K562 (cell line): ENCODE data around the gene FAM186B. TPM values are rescaled to one million over a fixed set of nuclear protein-coding genes. Genes with fewer than 3 reads are reported as not detected.
A peak's percentile ranks its signal among the peaks of the same experiment; 100 is the strongest.

Experiments used
- ASH1L ChIP-seq: fragments of 450-650 bp; IDR thresholded peaks from 2 replicates; pipeline ENCODE4 v1.6.1; 2018; ENCODE audit warnings: borderline replicate concordance, mild to moderate bottlenecking, low read depth; ENCODE audit not compliant: partially characterized antibody
- BACH1 ChIP-seq: fragments of 200-800 bp; sonication (Bioruptor generic); IDR thresholded peaks from 2 replicates; pipeline ENCODE4 v1.6.1; 2016; ENCODE audit warnings: missing genetic modification characterization, missing compliant biosample characterization
- BMI1 ChIP-seq: fragments of 150-350 bp; IDR thresholded peaks from 2 replicates; pipeline ENCODE4 v1.6.1; 2014; ENCODE audit warnings: low read length
- BRF2 ChIP-seq: IDR thresholded peaks from 3 replicates; pipeline ENCODE4 v1.6.1; 2011; ENCODE audit warnings: borderline replicate concordance, mild to moderate bottlenecking; ENCODE audit not compliant: insufficient read length, insufficient read depth
- EHMT2 ChIP-seq: fragments of 450-650 bp; IDR thresholded peaks from 2 replicates; pipeline ENCODE4 v1.6.1; 2018; ENCODE audit warnings: antibody characterized with exemption
- FOSL1 ChIP-seq: fragments of 200-800 bp; sonication (Bioruptor generic); conservative IDR thresholded peaks from 2 replicates; pipeline ENCODE4 v1.6.1; 2016; ENCODE audit warnings: missing genetic modification characterization, missing compliant biosample characterization
- HIVEP1 ChIP-seq: fragments of 250-450 bp; sonication (Bioruptor Pico); IDR thresholded peaks from 2 replicates; pipeline ENCODE4 v1.4.0; 2020; ENCODE audit warnings: mild to moderate bottlenecking
- HMBOX1 ChIP-seq: sonication (generic); IDR thresholded peaks from 2 replicates; pipeline ENCODE4 v1.6.1; 2016
- IRF9 ChIP-seq: fragments of 450-650 bp; IDR thresholded peaks from 2 replicates; pipeline ENCODE4 v1.6.1; 2016; ENCODE audit warnings: missing biosample characterization, missing genetic modification characterization
- L3MBTL2 ChIP-seq: fragments of 450-650 bp; IDR thresholded peaks from 2 replicates; pipeline ENCODE4 v1.6.1; 2016; ENCODE audit warnings: mild to moderate bottlenecking, moderate library complexity
- NCOA1 ChIP-seq: fragments of 450-650 bp; IDR thresholded peaks from 2 replicates; pipeline ENCODE4 v1.6.1; 2016; ENCODE audit warnings: low read depth
- POLR2AphosphoS2 ChIP-seq: IDR thresholded peaks from 2 replicates; pipeline ENCODE4 v1.6.1; 2012; ENCODE audit warnings: low read length, improper control_type of control experiment
- SFPQ ChIP-seq: fragments of 200-400 bp; formaldehyde crosslinking; IDR thresholded peaks from 2 replicates; pipeline ENCODE4 v1.6.1; 2017; ENCODE audit warnings: mild to moderate bottlenecking, low read depth, low read length, moderate library complexity
- SRSF7 ChIP-seq: fragments of 200-400 bp; formaldehyde crosslinking; optimal IDR thresholded peaks from 2 replicates; pipeline ENCODE3; 2017; ENCODE audit warnings: mild to moderate bottlenecking, low read depth, low read length
- TRIM24 ChIP-seq, 2 experiments: fragments of 450-650 bp; IDR thresholded peaks; 2 replicates each; pipeline ENCODE4 v1.6.1; 2016
- ZHX1 ChIP-seq: fragments of 150-350 bp; conservative IDR thresholded peaks from 2 replicates; pipeline ENCODE4 v1.6.1; 2014; ENCODE audit warnings: low read length
- ZNF133 ChIP-seq: fragments of 250-450 bp; sonication (Bioruptor Pico); IDR thresholded peaks from 2 replicates; pipeline ENCODE4 v1.4.0; 2020; ENCODE audit warnings: mild to moderate bottlenecking
- polyA plus RNA-seq, 8 experiments: library from polyadenylated mRNA; depleted of rRNA in 4 of 8; stranded (reverse) in 5 of 8; unstranded in 3 of 8; fragments of >200 nt; fragmentation: Nextera tagmentation in 2 of 8; fragmentation: Illumina TruSeq in 1 of 8; extraction: Ambion mirVana in 2 of 8; extraction: Trizol in 1 of 8; gene quantifications; 2 replicates each; pipeline versions ENCODE4 v1.2.1 to v1.2.3, GENCODE V29; 2011 to 2014; ENCODE audit warnings: inconsistent platforms in 1 of 8, missing spikeins in 1 of 8
- total RNA-seq, 7 experiments: library from RNA; depleted of rRNA in 6 of 7; stranded (reverse); fragments of >200 nt in 6 of 7; fragmentation: Illumina TruSeq in 2 of 7; extraction: Trizol in 2 of 7; gene quantifications; 2 replicates each; pipeline versions ENCODE4 v1.2.1 to v1.2.3, GENCODE V29; 2011 to 2021; ENCODE audit warnings: low replicate concordance in 1 of 7
- TF ChIP-seq, protein P1 (sequence below): IDR thresholded peaks from 2 replicates; pipeline ENCODE4 v1.6.1; 2011; ENCODE audit not compliant: insufficient read length; ENCODE audit errors: extremely low read depth
- TF ChIP-seq, protein P2 (sequence below): fragments of 250-450 bp; sonication (Bioruptor Pico); IDR thresholded peaks from 2 replicates; pipeline ENCODE4 v1.8.0; 2022; ENCODE audit warnings: inconsistent platforms

The FAM186B gene
- total and polyA plus RNA-seq, 9 of the 15 experiments (the other 6 are each of a cell fraction or from before 2014, with no cell fraction given) = 0.07 to 0.42 (median 0.15) TPM

- TF ChIP-seq BRF2 (no peak), L3MBTL2 (0 out of 2 replicates have a peak, but pooled peaks have one; percentile 26), NCOA1 (no peak), ASH1L (no peak), BMI1 (no peak), IRF9 (tag) (no peak), HMBOX1 (no peak), EHMT2 (no peak), BACH1 (tag) (no peak), SFPQ (no peak), FOSL1 (tag) (no peak), HIVEP1 (CRISPR knock-in tag) (no peak), TRIM24 (IDR thresholded peaks at IDR 0.05) (no peak), ZHX1 (no peak), SRSF7 (no peak), ZNF133 (no peak), POLR2AphosphoS2 (no peak)
- TF ChIP-seq, protein P1, sequence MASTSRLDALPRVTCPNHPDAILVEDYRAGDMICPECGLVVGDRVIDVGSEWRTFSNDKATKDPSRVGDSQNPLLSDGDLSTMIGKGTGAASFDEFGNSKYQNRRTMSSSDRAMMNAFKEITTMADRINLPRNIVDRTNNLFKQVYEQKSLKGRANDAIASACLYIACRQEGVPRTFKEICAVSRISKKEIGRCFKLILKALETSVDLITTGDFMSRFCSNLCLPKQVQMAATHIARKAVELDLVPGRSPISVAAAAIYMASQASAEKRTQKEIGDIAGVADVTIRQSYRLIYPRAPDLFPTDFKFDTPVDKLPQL = no peak
- TF ChIP-seq, protein P2, sequence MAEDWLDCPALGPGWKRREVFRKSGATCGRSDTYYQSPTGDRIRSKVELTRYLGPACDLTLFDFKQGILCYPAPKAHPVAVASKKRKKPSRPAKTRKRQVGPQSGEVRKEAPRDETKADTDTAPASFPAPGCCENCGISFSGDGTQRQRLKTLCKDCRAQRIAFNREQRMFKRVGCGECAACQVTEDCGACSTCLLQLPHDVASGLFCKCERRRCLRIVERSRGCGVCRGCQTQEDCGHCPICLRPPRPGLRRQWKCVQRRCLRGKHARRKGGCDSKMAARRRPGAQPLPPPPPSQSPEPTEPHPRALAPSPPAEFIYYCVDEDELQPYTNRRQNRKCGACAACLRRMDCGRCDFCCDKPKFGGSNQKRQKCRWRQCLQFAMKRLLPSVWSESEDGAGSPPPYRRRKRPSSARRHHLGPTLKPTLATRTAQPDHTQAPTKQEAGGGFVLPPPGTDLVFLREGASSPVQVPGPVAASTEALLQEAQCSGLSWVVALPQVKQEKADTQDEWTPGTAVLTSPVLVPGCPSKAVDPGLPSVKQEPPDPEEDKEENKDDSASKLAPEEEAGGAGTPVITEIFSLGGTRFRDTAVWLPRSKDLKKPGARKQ (CRISPR knock-in tag) = no peak
These were observed 39.2 kb upstream of the FAM186B start (continued) for GRCh38 chr12:49644620-49644994.
